A673 (cell line): ENCODE data around the gene KCNRG. TPM values are rescaled to one million over a fixed set of nuclear protein-coding genes. Genes with fewer than 3 reads are reported as not detected.

Source experiments
- BruUV-seq: library from RNA; stranded (reverse); fragments of 400-500 nt; replicated peaks from 2 replicates; lab custom pipeline; 2021; lab: Mats Ljungman, UMichigan
- CTCF ChIA-PET: fragments of 300-600 bp; sonication (Branson Sonifier 250); formaldehyde crosslinking; loops from one replicate; lab custom pipeline; 2022; ENCODE audit warnings: antibody characterized with exemption; lab: Charles Lee
- POLR2A ChIA-PET: fragments of 300-600 bp; sonication (Branson Sonifier 250); formaldehyde crosslinking; loops from one replicate; lab custom pipeline; 2022; ENCODE audit warnings: antibody characterized with exemption; ENCODE audit not compliant: low non-redundant PET; lab: Charles Lee
- DNase-seq: peaks from one replicate; pipeline ENCODE4 v3.0.0-alpha.2; 2015; ENCODE audit warnings: low spot score
- H3K27ac ChIP-seq: fragments of 200-600 bp; sonication (generic); 2 replicates; pipeline ENCODE4 v1.5.1; 2016; ENCODE audit warnings: mixed run types, low read depth, mild to moderate bottlenecking, mixed read lengths, antibody characterized with exemption, low read length; ENCODE audit not compliant: poor library complexity, severe bottlenecking
- H3K27me3 ChIP-seq: fragments of 200-600 bp; sonication (generic); replicated peaks from 2 replicates; pipeline ENCODE4 v1.6.1; 2017; ENCODE audit warnings: mixed run types, low read depth, mild to moderate bottlenecking, mixed read lengths, antibody characterized with exemption, low read length; ENCODE audit not compliant: insufficient read depth, poor library complexity
- H3K36me3 ChIP-seq: fragments of 200-600 bp; sonication (generic); 2 replicates; pipeline ENCODE4 v1.6.1; 2016; ENCODE audit warnings: mixed run types, mild to moderate bottlenecking, mixed read lengths, antibody characterized with exemption, low read length; ENCODE audit not compliant: insufficient read depth, poor library complexity, severe bottlenecking
- H3K4me1 ChIP-seq: fragments of 200-600 bp; sonication (generic); 2 replicates; pipeline ENCODE4 v1.6.1; 2017; ENCODE audit warnings: mixed run types, mild to moderate bottlenecking, mixed read lengths, antibody characterized with exemption, low read length; ENCODE audit not compliant: insufficient read depth, poor library complexity, severe bottlenecking
- H3K4me3 ChIP-seq: fragments of 200-600 bp; sonication (generic); 2 replicates; pipeline ENCODE4 v1.5.1; 2016; ENCODE audit warnings: low read depth, mixed run types, mild to moderate bottlenecking, mixed read lengths, low read length; ENCODE audit not compliant: poor library complexity, severe bottlenecking
- H3K9me3 ChIP-seq: fragments of 200-600 bp; sonication (generic); 2 replicates; pipeline ENCODE4 v1.6.1; 2016; ENCODE audit warnings: mixed run types, low read depth, mild to moderate bottlenecking, mixed read lengths, antibody characterized with exemption, low read length; ENCODE audit not compliant: poor library complexity, severe bottlenecking
- CTCF ChIP-seq: fragments of 300-800, 200-600 bp; sonication (generic); conservative IDR thresholded peaks from 2 replicates; pipeline ENCODE4 v1.5.1; 2017; ENCODE audit warnings: low read depth, mild to moderate bottlenecking, antibody characterized with exemption, low read length, moderate library complexity, mixed read lengths
- EZH2 ChIP-seq: fragments of 200-600 bp; sonication (generic); IDR thresholded peaks from 2 replicates; pipeline ENCODE4 v1.6.1; 2017; ENCODE audit warnings: borderline replicate concordance, low read depth, mild to moderate bottlenecking, mixed read lengths, antibody characterized with exemption, low read length; ENCODE audit not compliant: poor library complexity, severe bottlenecking
- intact Hi-C: fragments of 100-400 bp; cut with micrococcal nuclease; formaldehyde crosslinking; loops from one replicate; pipeline ENCODE4 v1.10.0; 2022; ENCODE audit not compliant: unreplicated experiment
- total RNA-seq: library from RNA; stranded (reverse); gene quantifications from 2 replicates; pipeline ENCODE4 v1.2.3, GENCODE V29; 2021

KCNRG gene
- total RNA-seq, 1 experiment from 2014 or later: 2.1 TPM

GRCh38 chr13:50033725-50034124 is 18.5 kb downstream of the KCNRG start:
- ChIA-PET POLR2A (no interaction called here), CTCF (interaction anchor here (0.5 kb wide), 1 partner anchor 164 kb away, joined by 5 read pairs; no protein-coding TSS in a partner anchor)
- Histone ChIP-seq H3K36me3 (no peaks in the 10 kb centered on the region), H3K9me3 (no peaks in the 10 kb centered on the region), H3K27ac (no peak overlapping the region), H3K4me3 (no peak overlapping the region), H3K27me3 (no peaks in the 10 kb centered on the region), H3K4me1 (peaks cover 8% of the 10 kb centered on the region)
- intact Hi-C loops: no loop called here
- no peak for DNase-seq
- no TSS peak for BruUV-seq
- TF ChIP-seq CTCF (no peak), EZH2 (no peak)

GRCh38 chr13:50037788-50038187 is 22.5 kb downstream of the KCNRG start:
- no peaks in the 10 kb centered on the region for H3K4me1 ChIP-seq
- H3K36me3 ChIP-seq: peaks cover 4% of the 10 kb centered on the region
- intact Hi-C loops: no loop called here
- no TSS peak for BruUV-seq
- TF ChIP-seq EZH2 (no peak), CTCF (no peak)
- POLR2A ChIA-PET: no interaction called here
- no peak overlapping the region for H3K27ac ChIP-seq
- H3K9me3 ChIP-seq: no peaks in the 10 kb centered on the region
- DNase-seq: no peak
- H3K4me3 ChIP-seq: no peak overlapping the region
- CTCF ChIA-PET: no interaction called here
- no peaks in the 10 kb centered on the region for H3K27me3 ChIP-seq

- TF ChIP-seq EZH2: no peak
- no peak for TF ChIP-seq CTCF
- no peaks in the 10 kb centered on the region for H3K9me3 ChIP-seq
- H3K36me3 ChIP-seq: peaks cover 4% of the 10 kb centered on the region
- no peak overlapping the region for H3K4me3 ChIP-seq
- ChIA-PET POLR2A (no interaction called here), CTCF (no interaction called here)
- H3K27ac ChIP-seq: no peak overlapping the region
- no peaks in the 10 kb centered on the region for H3K27me3 ChIP-seq
- intact Hi-C loops: no loop called here
- BruUV-seq: no TSS peak
- H3K4me1 ChIP-seq: no peaks in the 10 kb centered on the region
- no peak for DNase-seq
Measured at GRCh38 chr13:50038266-50038665, 23.0 kb downstream of the KCNRG start.
